ENCODE results near the gene HOXD13. TPM values are rescaled to one million over a fixed set of nuclear protein-coding genes. Genes with fewer than 3 reads are reported as not detected.
A peak's percentile ranks its signal among the peaks of the same experiment; 100 is the strongest.

The HOXD13 gene
- polyA plus RNA-seq, 2 of the 4 experiments (the other 2 are of a cell fraction) = 0.13 to 0.35 TPM

DNA sequence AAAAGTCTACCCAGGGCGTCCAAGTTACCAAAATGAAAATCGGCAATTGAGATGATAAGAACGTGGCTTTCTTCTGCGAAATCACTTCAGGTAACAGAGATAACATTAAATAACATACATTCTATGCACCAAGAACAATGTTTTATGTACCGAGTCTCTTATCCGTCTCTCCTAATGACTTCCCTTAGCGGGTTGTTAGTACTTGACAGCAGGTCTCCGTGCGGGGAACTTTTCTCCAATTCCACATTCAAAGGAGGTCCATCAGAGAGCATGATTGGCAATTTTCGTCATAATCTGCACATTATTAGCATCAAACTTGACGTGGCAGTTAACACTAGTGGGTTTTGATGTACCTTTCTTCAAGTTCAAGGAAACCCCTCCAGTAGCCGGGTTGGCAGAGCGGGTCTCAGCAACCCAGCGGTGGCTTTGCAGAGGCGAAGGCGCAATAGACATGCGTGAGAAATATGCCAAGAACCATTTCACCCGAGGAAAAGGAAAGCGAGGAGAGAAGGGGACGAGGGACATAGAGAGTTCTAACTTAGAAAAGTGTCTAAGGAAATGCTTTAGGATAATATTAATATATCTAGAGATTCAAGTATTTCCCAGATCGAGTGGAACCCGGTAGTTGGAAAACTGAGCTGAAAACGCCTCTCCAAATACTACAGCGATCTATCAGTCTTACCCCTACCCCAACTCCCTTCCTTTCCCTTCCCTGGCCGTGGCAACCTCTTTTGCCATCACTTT, 13.8 kb upstream of the HOXD13 start:
- CTCF ChIA-PET = interaction anchor here (0.6 to 5.5 kb wide), 28 partner anchors 8 to 1379 kb away, joined by 3 to 57 read pairs (median 6); partner anchors contain the start of gene HOXD11
- no peak for FAIRE-seq

GRCh38 chr2:176079285-176079830, 13.2 kb upstream of the HOXD13 start:
- POLR2A ChIA-PET = no interaction called here
- H3K27ac ChIP-seq = no peak overlapping the region
- peak overlapping the region; percentile 97 for H3K4me2 ChIP-seq
- WGBS (ENCODE audit: missing lambda C conversion rate) = 2% methylated on average over 21 of the region's 30 CpGs
- peaks cover 9% of the 10 kb centered on the region; the same call in 2 of the 3 replicates for H3K4me1 ChIP-seq
- DNase-seq (ENCODE audit: low read depth in 1 of 2, low spot score in 1 of 2) = peak in 1 of 2 experiments; percentile 36
- peak overlapping the region; percentile 49 for H3K4me3 ChIP-seq
- peak; percentile 36 to 67; a peak in 5 of 6 replicates for ATAC-seq
- TF ChIP-seq, protein P1, sequence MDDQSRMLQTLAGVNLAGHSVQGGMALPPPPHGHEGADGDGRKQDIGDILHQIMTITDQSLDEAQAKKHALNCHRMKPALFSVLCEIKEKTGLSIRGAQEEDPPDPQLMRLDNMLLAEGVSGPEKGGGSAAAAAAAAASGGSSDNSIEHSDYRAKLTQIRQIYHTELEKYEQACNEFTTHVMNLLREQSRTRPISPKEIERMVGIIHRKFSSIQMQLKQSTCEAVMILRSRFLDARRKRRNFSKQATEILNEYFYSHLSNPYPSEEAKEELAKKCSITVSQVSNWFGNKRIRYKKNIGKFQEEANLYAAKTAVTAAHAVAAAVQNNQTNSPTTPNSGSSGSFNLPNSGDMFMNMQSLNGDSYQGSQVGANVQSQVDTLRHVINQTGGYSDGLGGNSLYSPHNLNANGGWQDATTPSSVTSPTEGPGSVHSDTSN (IDR thresholded peaks at IDR 0.05) = no peak
- 0 out of 2 replicates have a peak, but pooled peaks have one; percentile 5 for TF ChIP-seq MAX (IDR thresholded peaks at IDR 0.05)
- peaks cover 10% of the 10 kb centered on the region for H3K9me3 ChIP-seq
- no peak for FAIRE-seq
- CTCF ChIA-PET = interaction anchor here (0.6 to 5.5 kb wide), 31 partner anchors 8 to 1379 kb away, joined by 3 to 57 read pairs (median 5); partner anchors contain the start of gene HOXD11

More for the DNA sequence above, 13.8 kb upstream of the HOXD13 start:
- ATAC-seq (peak in 1 of 2 experiments; percentile 37; a peak in 3 of 6 replicates), DNase-seq (ENCODE audit: low read depth in 1 of 2, low spot score in 1 of 2) (no peak)
- 3% methylated on average over 25 of the region's 25 CpGs for WGBS (ENCODE audit: missing lambda C conversion rate)
- Histone ChIP-seq H3K27ac (no peak overlapping the region), H3K4me1 (peaks cover 9% of the 10 kb centered on the region; the same call in 2 of the 3 replicates), H3K4me2 (peak overlapping the region; percentile 97), H3K9me3 (peaks cover 10% of the 10 kb centered on the region), H3K4me3 (peak overlapping the region; percentile 49)
- POLR2A ChIA-PET = no interaction called here
- TF ChIP-seq MAX (IDR thresholded peaks at IDR 0.05) (0 out of 2 replicates have a peak, but pooled peaks have one; percentile 5), RAD21 (conservative IDR thresholded peaks at IDR 0.05 in 1 of 2, IDR thresholded peaks at IDR 0.05 in 1 of 2) (no peak), MAZ (IDR thresholded peaks at IDR 0.05; ENCODE audit: borderline replicate concordance, low read depth, low read length) (no peak), RNF2 (IDR thresholded peaks at IDR 0.05; ENCODE audit: borderline replicate concordance, low read depth) (0 out of 2 replicates have a peak, but pooled peaks have one; percentile 9), ESRRA (IDR thresholded peaks at IDR 0.05; ENCODE audit: borderline replicate concordance, low read length) (no peak)

GRCh38 chr2:176079831-176080539, 12.5 kb upstream of the HOXD13 start:
- TF ChIP-seq JUN (IDR thresholded peaks at IDR 0.05) (0 out of 5 replicates have a peak, but pooled peaks of 1 of the 2 experiments have one; percentile 22), SMC3 (IDR thresholded peaks at IDR 0.05) (peak; percentile 81), RAD21 (conservative IDR thresholded peaks at IDR 0.05 in 1 of 2, IDR thresholded peaks at IDR 0.05 in 1 of 2) (peak; percentile 40 to 67; a peak in 4 of 5 replicates), FOXS1 (CRISPR knock-in tag; IDR thresholded peaks at IDR 0.05) (no peak)
- TF ChIP-seq, protein P2, sequence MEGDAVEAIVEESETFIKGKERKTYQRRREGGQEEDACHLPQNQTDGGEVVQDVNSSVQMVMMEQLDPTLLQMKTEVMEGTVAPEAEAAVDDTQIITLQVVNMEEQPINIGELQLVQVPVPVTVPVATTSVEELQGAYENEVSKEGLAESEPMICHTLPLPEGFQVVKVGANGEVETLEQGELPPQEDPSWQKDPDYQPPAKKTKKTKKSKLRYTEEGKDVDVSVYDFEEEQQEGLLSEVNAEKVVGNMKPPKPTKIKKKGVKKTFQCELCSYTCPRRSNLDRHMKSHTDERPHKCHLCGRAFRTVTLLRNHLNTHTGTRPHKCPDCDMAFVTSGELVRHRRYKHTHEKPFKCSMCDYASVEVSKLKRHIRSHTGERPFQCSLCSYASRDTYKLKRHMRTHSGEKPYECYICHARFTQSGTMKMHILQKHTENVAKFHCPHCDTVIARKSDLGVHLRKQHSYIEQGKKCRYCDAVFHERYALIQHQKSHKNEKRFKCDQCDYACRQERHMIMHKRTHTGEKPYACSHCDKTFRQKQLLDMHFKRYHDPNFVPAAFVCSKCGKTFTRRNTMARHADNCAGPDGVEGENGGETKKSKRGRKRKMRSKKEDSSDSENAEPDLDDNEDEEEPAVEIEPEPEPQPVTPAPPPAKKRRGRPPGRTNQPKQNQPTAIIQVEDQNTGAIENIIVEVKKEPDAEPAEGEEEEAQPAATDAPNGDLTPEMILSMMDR (IDR thresholded peaks at IDR 0.05) = peak; percentile 93
- 1% methylated on average over 17 of the region's 86 CpGs for WGBS (ENCODE audit: missing lambda C conversion rate)
- Histone ChIP-seq H3K9me3 (peaks cover 10% of the 10 kb centered on the region), H3K4me1 (peaks cover 9% of the 10 kb centered on the region; the same call in 2 of the 3 replicates), H3K27ac (peak overlapping the region; percentile 64 to 80; a peak in 5 of 6 replicates), H3K4me3 (peak overlapping the region; percentile 49), H3K4me2 (peak overlapping the region; percentile 97)
- peak; percentile 91 to 97 for ATAC-seq
- peak; percentile 82 to 85 for DNase-seq (ENCODE audit: low read depth in 1 of 2, low spot score in 1 of 2)
- ChIA-PET CTCF (interaction anchor here (0.6 to 5.5 kb wide), 32 partner anchors 9 to 1380 kb away, joined by 3 to 57 read pairs (median 5); partner anchors contain the start of gene HOXD11), POLR2A (interaction anchor here (0.6 kb wide), 1 partner anchor 65 kb away, joined by 4 read pairs; no protein-coding TSS in a partner anchor)
- no peak for FAIRE-seq

Measured in A549 (cell line).